ENCODE measurements around the gene EMILIN2.

Gene EMILIN2

DNA sequence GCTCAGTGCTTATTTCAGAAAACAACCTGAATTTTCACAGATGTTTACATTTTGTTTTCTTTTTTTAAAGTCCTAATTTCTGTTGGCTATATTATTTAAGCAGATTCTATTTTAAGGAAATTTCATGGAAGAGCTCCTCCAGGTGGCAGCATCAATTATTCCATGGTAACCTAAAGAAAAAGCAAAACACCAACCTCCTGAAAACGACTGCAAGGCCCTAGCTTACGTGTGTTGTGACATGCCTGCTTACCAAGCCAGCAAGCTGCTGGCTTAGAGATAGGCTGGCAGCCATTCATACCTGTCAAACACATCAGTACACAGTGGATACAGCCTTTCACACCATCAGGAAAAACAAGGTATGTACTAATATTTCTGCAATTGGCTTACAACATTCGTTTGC is 101.2 kb downstream of the EMILIN2 start:
- H3K4me3 ChIP-seq (ENCODE audit: low read depth, low read length), result no peak overlapping the region
- no peak overlapping the region for H3K27ac ChIP-seq
- H3K27me3 ChIP-seq (replicated peaks), result no peaks in the 10 kb centered on the region
- DNase-seq, result peak; percentile 27
- peaks cover 24% of the 10 kb centered on the region for H3K36me3 ChIP-seq (replicated peaks)
- TF ChIP-seq, protein P1, sequence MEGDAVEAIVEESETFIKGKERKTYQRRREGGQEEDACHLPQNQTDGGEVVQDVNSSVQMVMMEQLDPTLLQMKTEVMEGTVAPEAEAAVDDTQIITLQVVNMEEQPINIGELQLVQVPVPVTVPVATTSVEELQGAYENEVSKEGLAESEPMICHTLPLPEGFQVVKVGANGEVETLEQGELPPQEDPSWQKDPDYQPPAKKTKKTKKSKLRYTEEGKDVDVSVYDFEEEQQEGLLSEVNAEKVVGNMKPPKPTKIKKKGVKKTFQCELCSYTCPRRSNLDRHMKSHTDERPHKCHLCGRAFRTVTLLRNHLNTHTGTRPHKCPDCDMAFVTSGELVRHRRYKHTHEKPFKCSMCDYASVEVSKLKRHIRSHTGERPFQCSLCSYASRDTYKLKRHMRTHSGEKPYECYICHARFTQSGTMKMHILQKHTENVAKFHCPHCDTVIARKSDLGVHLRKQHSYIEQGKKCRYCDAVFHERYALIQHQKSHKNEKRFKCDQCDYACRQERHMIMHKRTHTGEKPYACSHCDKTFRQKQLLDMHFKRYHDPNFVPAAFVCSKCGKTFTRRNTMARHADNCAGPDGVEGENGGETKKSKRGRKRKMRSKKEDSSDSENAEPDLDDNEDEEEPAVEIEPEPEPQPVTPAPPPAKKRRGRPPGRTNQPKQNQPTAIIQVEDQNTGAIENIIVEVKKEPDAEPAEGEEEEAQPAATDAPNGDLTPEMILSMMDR (IDR thresholded peaks at IDR 0.05; ENCODE audit: low read depth, low read length, missing control alignments), result peak; percentile 55
- in situ Hi-C loops (cut with HindIII; ENCODE audit: low pct_ligation_motif_present, low sequenced_read_pairs), result no loop called here

DNA sequence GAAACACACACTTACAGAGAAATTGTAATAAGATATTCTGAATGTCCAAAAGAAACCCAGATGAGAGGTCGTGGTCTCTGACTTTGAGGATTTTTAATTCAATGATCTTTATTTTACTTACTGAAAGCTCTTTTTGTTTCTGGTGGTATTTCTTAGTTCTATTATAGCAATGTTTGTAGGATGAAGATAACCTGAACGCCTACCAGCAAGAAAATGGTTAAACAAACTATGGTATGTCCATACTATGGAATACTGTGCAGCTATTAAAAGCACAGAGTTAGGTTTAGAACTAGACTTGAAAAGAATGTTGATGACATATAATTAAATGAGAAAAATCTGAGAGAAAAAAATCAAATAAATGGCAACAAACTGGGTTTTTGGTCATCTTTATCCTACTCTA is 105.8 kb downstream of the EMILIN2 start:
- peaks cover 35% of the 10 kb centered on the region for H3K36me3 ChIP-seq (replicated peaks)

DNA sequence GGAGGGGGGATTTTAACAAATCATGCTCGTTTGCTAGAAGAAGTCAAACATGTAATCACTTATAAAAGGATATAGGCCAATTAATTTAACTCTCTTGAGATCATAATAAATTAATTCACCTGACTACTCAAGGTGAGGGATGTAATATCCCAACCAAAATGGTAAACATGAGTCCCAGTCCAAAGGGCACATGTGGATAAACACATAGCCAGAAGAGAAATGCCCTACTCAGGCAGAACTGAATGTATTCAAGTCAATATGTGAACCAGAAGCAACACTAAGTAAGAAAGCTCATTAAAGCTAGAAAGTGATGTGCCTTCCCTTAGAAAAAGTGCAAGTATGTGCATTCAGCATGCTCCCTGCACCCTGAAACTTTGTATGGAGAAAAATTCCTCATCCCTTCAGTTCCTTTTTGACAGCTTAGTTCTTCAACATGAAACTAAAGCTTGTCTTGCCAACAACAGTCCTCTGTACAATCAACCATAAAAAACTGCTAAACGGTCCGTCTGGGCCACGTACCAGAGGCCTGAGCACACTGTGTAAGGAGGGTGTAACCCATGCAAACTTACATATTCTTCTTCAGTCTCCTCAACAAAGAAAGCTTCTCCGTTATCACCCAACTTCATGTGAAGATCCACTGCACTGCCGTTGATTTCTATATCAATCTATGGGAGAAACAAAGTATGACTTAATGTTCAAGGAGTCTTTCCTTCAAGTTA is 107.3 kb downstream of the EMILIN2 start:
- TF ChIP-seq, protein P1 (IDR thresholded peaks at IDR 0.05; ENCODE audit: low read depth, low read length, missing control alignments), result no peak
- Histone ChIP-seq H3K27ac (no peak overlapping the region), H3K36me3 (replicated peaks) (peaks cover 35% of the 10 kb centered on the region), H3K4me3 (ENCODE audit: low read depth, low read length) (no peak overlapping the region), H3K27me3 (replicated peaks) (no peaks in the 10 kb centered on the region)
- no peak for DNase-seq
- in situ Hi-C loops (cut with HindIII; ENCODE audit: low pct_ligation_motif_present, low sequenced_read_pairs), result no loop called here

More for the DNA sequence above, 105.8 kb downstream of the EMILIN2 start:
- DNase-seq, result no peak
- in situ Hi-C loops (cut with HindIII; ENCODE audit: low pct_ligation_motif_present, low sequenced_read_pairs), result no loop called here
- TF ChIP-seq, protein P1 (IDR thresholded peaks at IDR 0.05; ENCODE audit: low read depth, low read length, missing control alignments), result no peak
- H3K4me3 ChIP-seq (ENCODE audit: low read depth, low read length), result no peak overlapping the region
- H3K27ac ChIP-seq, result no peak overlapping the region
- no peaks in the 10 kb centered on the region for H3K27me3 ChIP-seq (replicated peaks)

DNA sequence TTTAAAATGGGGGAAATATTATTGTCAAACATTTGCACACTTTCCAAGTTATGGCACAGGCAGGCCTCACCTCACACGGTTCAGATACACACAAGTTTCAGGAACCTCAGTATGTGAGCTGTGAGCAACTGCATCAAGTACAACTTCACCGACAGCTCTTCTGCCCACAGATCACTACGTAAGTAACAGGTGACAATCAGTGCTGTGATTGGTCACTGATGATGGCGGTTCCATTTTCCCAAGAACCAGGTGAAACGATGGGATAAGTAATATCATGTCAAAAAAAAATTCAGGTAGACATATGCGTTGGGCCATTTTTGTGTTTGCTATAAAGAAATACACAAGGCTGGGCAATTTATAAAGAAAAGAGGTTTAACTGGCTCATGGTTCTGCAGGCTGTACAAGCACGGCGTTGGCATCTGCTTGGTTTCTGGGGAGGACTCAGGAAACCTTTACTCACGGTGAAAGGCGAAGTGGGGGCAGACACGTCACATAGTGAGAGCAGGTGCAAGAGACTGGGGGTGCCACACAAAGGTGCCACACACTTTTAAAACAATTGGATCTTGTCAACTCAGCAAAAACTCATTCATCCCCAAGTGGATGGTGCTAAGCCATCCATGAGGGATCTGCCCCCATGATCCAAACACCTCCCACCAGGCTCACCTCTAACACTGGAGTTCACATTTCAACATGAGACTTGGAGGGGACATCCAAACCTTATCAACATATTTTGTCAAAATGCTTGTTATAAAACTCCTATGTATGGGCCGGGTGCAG is 108.3 kb downstream of the EMILIN2 start:
- peaks cover 33% of the 10 kb centered on the region for H3K36me3 ChIP-seq (replicated peaks)
- DNase-seq, result no peak
- H3K4me3 ChIP-seq (ENCODE audit: low read depth, low read length), result no peak overlapping the region
- H3K27ac ChIP-seq, result no peak overlapping the region
- H3K27me3 ChIP-seq (replicated peaks), result no peaks in the 10 kb centered on the region
- in situ Hi-C loops (cut with HindIII; ENCODE audit: low pct_ligation_motif_present, low sequenced_read_pairs), result no loop called here
- TF ChIP-seq, protein P1 (IDR thresholded peaks at IDR 0.05; ENCODE audit: low read depth, low read length, missing control alignments), result no peak

DNA sequence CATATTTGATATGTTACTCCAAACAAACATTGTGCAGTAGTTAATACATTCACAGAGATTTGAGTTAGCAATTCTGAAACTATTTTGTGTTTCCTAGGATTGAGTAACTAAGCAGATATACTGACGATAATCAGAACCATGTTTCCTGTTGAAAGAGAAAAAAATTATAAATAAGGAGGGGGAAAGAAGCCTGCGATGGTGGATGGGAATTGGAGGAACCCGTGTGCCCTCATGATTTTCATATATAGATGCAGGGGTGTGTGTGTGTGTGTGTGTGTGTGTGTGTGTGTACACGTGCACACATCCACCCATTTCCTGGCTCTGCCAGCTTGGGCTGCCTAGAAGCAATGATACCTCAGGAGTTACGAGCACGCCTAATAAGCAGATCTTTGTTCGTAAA is 109.2 kb downstream of the EMILIN2 start:
- H3K36me3 ChIP-seq (replicated peaks), result peaks cover 23% of the 10 kb centered on the region
- TF ChIP-seq, protein P1 (IDR thresholded peaks at IDR 0.05; ENCODE audit: low read depth, low read length, missing control alignments), result no peak
- in situ Hi-C loops (cut with HindIII; ENCODE audit: low pct_ligation_motif_present, low sequenced_read_pairs), result no loop called here
- H3K4me3 ChIP-seq (ENCODE audit: low read depth, low read length), result no peak overlapping the region
- no peak for DNase-seq
- no peak overlapping the region for H3K27ac ChIP-seq
- no peaks in the 10 kb centered on the region for H3K27me3 ChIP-seq (replicated peaks)
